WTC11 (cell line): Measurements from ENCODE around the gene EHD3. TPM values are rescaled to one million over a fixed set of nuclear protein-coding genes. Genes with fewer than 3 reads are reported as not detected.

ENCODE experiments used
- ATAC-seq: fragments of 200-7000 bp; cut with Tn5 transposase; 2 replicates; pipeline ENCODE4 v1.10.0; 2021; ENCODE audit warnings: mild to moderate bottlenecking, moderate library complexity
- CTCF ChIA-PET: fragments of 300-600 bp; sonication (Branson Sonifier 250); formaldehyde crosslinking; loops from one replicate; lab custom pipeline; 2021; ENCODE audit warnings: antibody characterized with exemption; lab: Charles Lee
- POLR2A ChIA-PET: fragments of 350-600 bp; sonication (Branson Sonifier 250); formaldehyde crosslinking; loops from one replicate; lab custom pipeline; 2021; ENCODE audit warnings: antibody characterized with exemption; lab: Charles Lee
- DNase-seq: peaks from one replicate; pipeline ENCODE4 v3.0.0; 2021; ENCODE audit warnings: low spot score
- H3K27ac Mint-ChIP-seq: 2 replicates; pipeline ENCODE4 v1.8.0; 2021; ENCODE audit warnings: mixed read lengths
- H3K27me3 Mint-ChIP-seq: 2 replicates; pipeline ENCODE4 v1.8.0; 2021; ENCODE audit warnings: low read depth, mild to moderate bottlenecking, moderate library complexity, mixed read lengths
- H3K36me3 Mint-ChIP-seq: 2 replicates; pipeline ENCODE4 v1.8.0; 2021; ENCODE audit warnings: mixed read lengths
- H3K4me1 Mint-ChIP-seq: 2 replicates; pipeline ENCODE4 v1.8.0; 2022; ENCODE audit warnings: mixed read lengths
- H3K4me3 Mint-ChIP-seq: 2 replicates; pipeline ENCODE4 v1.8.0; 2021; ENCODE audit warnings: mild to moderate bottlenecking, moderate library complexity, mixed read lengths
- H3K9me3 Mint-ChIP-seq: 2 replicates; pipeline ENCODE4 v1.8.0; 2021; ENCODE audit warnings: mixed read lengths
- AFF4 ChIP-seq: sonication (generic); formaldehyde crosslinking; IDR thresholded peaks from 2 replicates; pipeline ENCODE4 v1.8.1; 2023; ENCODE audit warnings: mild to moderate bottlenecking, missing genetic modification reagents, borderline replicate concordance
- AR ChIP-seq: fragments of 250-450 bp; sonication (Bioruptor Pico); IDR thresholded peaks from 2 replicates; pipeline ENCODE4 v1.9.0; 2021; ENCODE audit warnings: mild to moderate bottlenecking
- ATF2 ChIP-seq: sonication (generic); formaldehyde crosslinking; IDR thresholded peaks from 2 replicates; pipeline ENCODE4 v1.8.1; 2022; ENCODE audit warnings: low read depth, missing genetic modification reagents, borderline replicate concordance
- CREB1 ChIP-seq: sonication (generic); formaldehyde crosslinking; IDR thresholded peaks from 2 replicates; pipeline ENCODE4 v1.8.0; 2023; ENCODE audit warnings: mild to moderate bottlenecking, missing genetic modification reagents
- CTCF ChIP-seq: fragments of 200-600 bp; IDR thresholded peaks from 2 replicates; pipeline ENCODE4 v1.8.0; 2022; ENCODE audit warnings: antibody characterized with exemption
- E2F5 ChIP-seq: sonication (generic); formaldehyde crosslinking; IDR thresholded peaks from 2 replicates; pipeline ENCODE4 v1.8.1; 2022; ENCODE audit warnings: mild to moderate bottlenecking, moderate library complexity, missing genetic modification reagents
- ESRRA ChIP-seq: sonication (generic); formaldehyde crosslinking; IDR thresholded peaks from 2 replicates; pipeline ENCODE4 v1.8.1; 2022; ENCODE audit warnings: mild to moderate bottlenecking, missing genetic modification reagents, borderline replicate concordance
- FOXK1 ChIP-seq: sonication (generic); formaldehyde crosslinking; IDR thresholded peaks from 2 replicates; pipeline ENCODE4 v1.8.0; 2022; ENCODE audit warnings: mild to moderate bottlenecking, moderate library complexity, missing genetic modification reagents
- GABPB1 ChIP-seq: sonication (generic); formaldehyde crosslinking; IDR thresholded peaks from 2 replicates; pipeline ENCODE4 v1.8.1; 2023; ENCODE audit warnings: mild to moderate bottlenecking, missing genetic modification reagents
- GTF2I ChIP-seq: fragments of 250-450 bp; sonication (Bioruptor Pico); conservative IDR thresholded peaks from 2 replicates; pipeline ENCODE4 v1.4.0; 2021; ENCODE audit warnings: mild to moderate bottlenecking
- IRF1 ChIP-seq: sonication (generic); formaldehyde crosslinking; IDR thresholded peaks from 2 replicates; pipeline ENCODE4 v1.8.0; 2023; ENCODE audit warnings: missing genetic modification reagents
- IRF2 ChIP-seq: sonication (generic); formaldehyde crosslinking; IDR thresholded peaks from 2 replicates; pipeline ENCODE4 v1.8.0; 2022; ENCODE audit warnings: low read depth, missing genetic modification reagents, borderline replicate concordance
- PREB ChIP-seq: sonication (generic); formaldehyde crosslinking; IDR thresholded peaks from 2 replicates; pipeline ENCODE4 v1.8.1; 2022; ENCODE audit warnings: mild to moderate bottlenecking, missing genetic modification reagents, moderate library complexity, borderline replicate concordance
- RELA ChIP-seq: sonication (generic); formaldehyde crosslinking; IDR thresholded peaks from 2 replicates; pipeline ENCODE4 v1.8.1; 2022; ENCODE audit warnings: missing genetic modification reagents, mild to moderate bottlenecking, borderline replicate concordance
- SMAD3 ChIP-seq: sonication (generic); formaldehyde crosslinking; IDR thresholded peaks from 2 replicates; pipeline ENCODE4 v1.8.0; 2022; ENCODE audit warnings: missing genetic modification reagents, mild to moderate bottlenecking, borderline replicate concordance
- TEAD4 ChIP-seq: sonication (generic); formaldehyde crosslinking; IDR thresholded peaks from 2 replicates; pipeline ENCODE4 v1.8.0; 2022; ENCODE audit warnings: mild to moderate bottlenecking, missing genetic modification reagents
- ZNF121 ChIP-seq: sonication (generic); formaldehyde crosslinking; IDR thresholded peaks from 2 replicates; pipeline ENCODE4 v1.8.0; 2023; ENCODE audit warnings: missing genetic modification reagents
- ZNF396 ChIP-seq: fragments of 250-450 bp; sonication (Bioruptor Pico); IDR thresholded peaks from 2 replicates; pipeline ENCODE4 v1.8.0; 2021; ENCODE audit warnings: mild to moderate bottlenecking, moderate library complexity, borderline replicate concordance
- total RNA-seq: library from RNA; stranded (reverse); gene quantifications from 3 replicates; pipeline ENCODE4 v1.2.3, GENCODE V29; 2021

The EHD3 gene
- total RNA-seq, 1 experiment from 2014 or later = 10.0 TPM

GRCh38 chr2:31314761-31315160 is 80.8 kb downstream of the EHD3 start (continued):
- TF ChIP-seq AR (CRISPR knock-in tag) (no peak), ATF2 (CRISPR knock-in tag) (no peak), PREB (CRISPR knock-in tag) (no peak), CREB1 (CRISPR knock-in tag) (no peak), ESRRA (CRISPR knock-in tag) (no peak), IRF1 (no peak), E2F5 (no peak), GTF2I (CRISPR knock-in tag) (no peak), AFF4 (CRISPR knock-in tag) (no peak), CTCF (no peak), IRF2 (CRISPR knock-in tag) (no peak)

- Mint-ChIP-seq H3K9me3 (no peaks in the 10 kb centered on the region), H3K4me1 (peaks cover 11% of the 10 kb centered on the region), H3K27ac (no peak overlapping the region), H3K4me3 (no peak overlapping the region), H3K36me3 (no peaks in the 10 kb centered on the region), H3K27me3 (no peaks in the 10 kb centered on the region)
- ATAC-seq (peak; percentile 60), DNase-seq (no peak)
- ChIA-PET POLR2A (no interaction called here), CTCF (interaction anchor here (1.4 to 1.5 kb wide), 2 partner anchors 16 to 84 kb away, joined by 3 to 4 read pairs; partner anchors contain the start of gene EHD3)
- TF ChIP-seq GTF2I (CRISPR knock-in tag) (no peak), FOXK1 (no peak), IRF1 (no peak), TEAD4 (CRISPR knock-in tag) (no peak), RELA (CRISPR knock-in tag) (no peak), ZNF396 (no peak), SMAD3 (CRISPR knock-in tag) (no peak), CREB1 (CRISPR knock-in tag) (no peak), GABPB1 (CRISPR knock-in tag) (no peak), ZNF121 (CRISPR knock-in tag) (no peak)
Measured at GRCh38 chr2:31317396-31317795, 83.4 kb downstream of the EHD3 start.
